Caco-2 (cell line): Measurements from ENCODE around the gene MET. TPM values are rescaled to one million over a fixed set of nuclear protein-coding genes. Genes with fewer than 3 reads are reported as not detected.

Experiments used
- BruUV-seq: library from RNA; stranded (reverse); fragments of 400-500 nt; replicated peaks from 2 replicates; lab custom pipeline; 2021; lab: Mats Ljungman, UMichigan
- CTCF ChIA-PET: fragments of 300-600 bp; sonication (Branson Sonifier 250); formaldehyde crosslinking; loops from one replicate; lab custom pipeline; 2022; ENCODE audit warnings: antibody characterized with exemption; lab: Charles Lee
- POLR2A ChIA-PET: fragments of 300-600 bp; sonication (Branson Sonifier 250); formaldehyde crosslinking; loops from one replicate; lab custom pipeline; 2022; ENCODE audit warnings: antibody characterized with exemption; lab: Charles Lee
- DNase-seq, 2 experiments: peaks; one replicate each; pipeline versions ENCODE4 v3.0.0 to v3.0.0-alpha.2; 2020 to 2022
- H3K27me3 ChIP-seq: replicated peaks from 2 replicates; pipeline ENCODE4 v1.6.0; 2011; ENCODE audit warnings: low read length; ENCODE audit not compliant: control insufficient read depth, insufficient read depth
- H3K36me3 ChIP-seq: 2 replicates; pipeline ENCODE4 v1.5.1; 2011; ENCODE audit warnings: low read length; ENCODE audit not compliant: control insufficient read depth, insufficient read depth
- H3K4me1 ChIP-seq: fragments of 250-450 bp; sonication (Bioruptor Pico); 2 replicates; pipeline ENCODE4 v1.5.1; 2020; ENCODE audit warnings: mild to moderate bottlenecking
- H3K4me3 ChIP-seq: 2 replicates; pipeline ENCODE4 v1.5.1; 2011; ENCODE audit warnings: low read depth, mild to moderate bottlenecking, control low read depth, low read length
- H3K9me3 ChIP-seq: fragments of 250-450 bp; sonication (Bioruptor Pico); 2 replicates; pipeline ENCODE4 v1.5.1; 2020; ENCODE audit warnings: mild to moderate bottlenecking, moderate library complexity
- H3K27ac Mint-ChIP-seq: one replicate; pipeline ENCODE4 v1.8.0; 2022; ENCODE audit warnings: mixed read lengths; ENCODE audit not compliant: unreplicated experiment
- H3K27me3 Mint-ChIP-seq: one replicate; pipeline ENCODE4 v1.8.0; 2022; ENCODE audit warnings: mixed read lengths; ENCODE audit not compliant: insufficient read depth, unreplicated experiment
- H3K36me3 Mint-ChIP-seq: one replicate; pipeline ENCODE4 v1.8.0; 2022; ENCODE audit warnings: mild to moderate bottlenecking, mixed read lengths; ENCODE audit not compliant: insufficient read depth, unreplicated experiment
- H3K4me1 Mint-ChIP-seq: one replicate; pipeline ENCODE4 v1.8.0; 2022; ENCODE audit warnings: low read depth, mixed read lengths; ENCODE audit not compliant: unreplicated experiment
- H3K4me3 Mint-ChIP-seq: one replicate; pipeline ENCODE4 v1.8.0; 2022; ENCODE audit warnings: mild to moderate bottlenecking, moderate library complexity, mixed read lengths; ENCODE audit not compliant: unreplicated experiment
- H3K9me3 Mint-ChIP-seq: one replicate; pipeline ENCODE4 v1.8.0; 2022; ENCODE audit warnings: mixed read lengths; ENCODE audit not compliant: unreplicated experiment
- CTCF ChIP-seq, 2 experiments: fragments of 200-600 bp in 1 of 2; IDR thresholded peaks; 1 replicate in 1 of 2; 2 replicates in 1 of 2; pipeline versions ENCODE4 v1.5.1 to v1.8.0; 2011 to 2022; ENCODE audit warnings: antibody characterized with exemption in 1 of 2, control low read depth in 1 of 2, inconsistent platforms in 1 of 2, low read depth in 1 of 2, low read length in 1 of 2, mild to moderate bottlenecking in 1 of 2, moderate library complexity in 1 of 2; ENCODE audit not compliant: insufficient read depth in 1 of 2, severe bottlenecking in 1 of 2, unreplicated experiment in 1 of 2
- intact Hi-C: fragments of 100-400 bp; cut with micrococcal nuclease; formaldehyde crosslinking; loops from one replicate; pipeline ENCODE4 v1.10.0; 2022; ENCODE audit not compliant: unreplicated experiment
- total RNA-seq: library from RNA; stranded (reverse); gene quantifications from 2 replicates; pipeline ENCODE4 v1.2.3, GENCODE V29; 2022

The MET gene
- total RNA-seq, 1 experiment from 2014 or later: 82.9 TPM

GRCh38 chr7:116777651-116778281 lies 105.8 kb downstream of the MET start:
- H3K27me3 Mint-ChIP-seq: no peaks in the 10 kb centered on the region
- CTCF ChIA-PET: no interaction called here
- peaks cover 26% of the 10 kb centered on the region for H3K4me1 Mint-ChIP-seq
- no peak for TF ChIP-seq CTCF (IDR thresholded peaks at IDR 0.05; ENCODE audit: insufficient read depth in 1 of 2, low read depth in 1 of 2, low read length in 1 of 2, severe bottlenecking in 1 of 2, unreplicated experiment in 1 of 2)
- H3K36me3 Mint-ChIP-seq: peaks cover 68% of the 10 kb centered on the region
- H3K4me1 ChIP-seq: peaks cover 53% of the 10 kb centered on the region
- DNase-seq: no peak
- BruUV-seq: no TSS peak
- H3K36me3 ChIP-seq: peaks cover 8% of the 10 kb centered on the region
- no peaks in the 10 kb centered on the region for H3K27me3 ChIP-seq
- no peak overlapping the region for H3K4me3 ChIP-seq
- H3K9me3 ChIP-seq: no peaks in the 10 kb centered on the region
- POLR2A ChIA-PET: no interaction called here
- H3K27ac Mint-ChIP-seq: no peak overlapping the region
- no peak overlapping the region for H3K4me3 Mint-ChIP-seq
- intact Hi-C loops: no loop called here
- no peaks in the 10 kb centered on the region for H3K9me3 Mint-ChIP-seq

- no peak for TF ChIP-seq CTCF (IDR thresholded peaks at IDR 0.05; ENCODE audit: insufficient read depth in 1 of 2, low read depth in 1 of 2, low read length in 1 of 2, severe bottlenecking in 1 of 2, unreplicated experiment in 1 of 2)
- Histone ChIP-seq H3K4me1 (peaks cover 63% of the 10 kb centered on the region), H3K4me3 (no peak overlapping the region), H3K36me3 (peaks cover 9% of the 10 kb centered on the region), H3K9me3 (no peaks in the 10 kb centered on the region), H3K27me3 (no peaks in the 10 kb centered on the region)
- POLR2A ChIA-PET: no interaction called here
- Mint-ChIP-seq H3K4me3 (no peak overlapping the region), H3K27ac (peak overlapping the region; percentile 13), H3K4me1 (peaks cover 26% of the 10 kb centered on the region), H3K27me3 (no peaks in the 10 kb centered on the region), H3K36me3 (peaks cover 53% of the 10 kb centered on the region), H3K9me3 (no peaks in the 10 kb centered on the region)
- CTCF ChIA-PET: no interaction called here
- no TSS peak for BruUV-seq
- intact Hi-C loops: no loop called here
- DNase-seq: no peak
Observed at GRCh38 chr7:116779216-116779615, 107.2 kb downstream of the MET start.

GRCh38 chr7:116779931-116780330 lies 107.9 kb downstream of the MET start:
- BruUV-seq: no TSS peak
- ChIA-PET CTCF (interaction anchor here (1.5 kb wide), 1 partner anchor 30 kb away, joined by 5 read pairs; no protein-coding TSS in a partner anchor), POLR2A (no interaction called here)
- Histone ChIP-seq H3K36me3 (peaks cover 9% of the 10 kb centered on the region), H3K9me3 (no peaks in the 10 kb centered on the region), H3K4me1 (peaks cover 69% of the 10 kb centered on the region), H3K4me3 (no peak overlapping the region), H3K27me3 (no peaks in the 10 kb centered on the region)
- Mint-ChIP-seq H3K4me1 (peaks cover 26% of the 10 kb centered on the region), H3K27me3 (no peaks in the 10 kb centered on the region), H3K27ac (peak overlapping the region; percentile 92), H3K36me3 (peaks cover 48% of the 10 kb centered on the region), H3K9me3 (no peaks in the 10 kb centered on the region), H3K4me3 (no peak overlapping the region)
- no peak for TF ChIP-seq CTCF (IDR thresholded peaks at IDR 0.05; ENCODE audit: insufficient read depth in 1 of 2, low read depth in 1 of 2, low read length in 1 of 2, severe bottlenecking in 1 of 2, unreplicated experiment in 1 of 2)
- intact Hi-C loops: loop anchor here (2.0 kb wide), 1 partner anchor 53 kb away; no protein-coding TSS in a partner anchor
- no peak for DNase-seq
